K562 treated with DMSO at 1 percent for 24 hours (cell line): Measurements from ENCODE around the gene MAP6. TPM values are rescaled to one million over a fixed set of nuclear protein-coding genes. Genes with fewer than 3 reads are reported as not detected.

Experiments
- total RNA-seq: library from RNA; unstranded; fragments of 300-600 nt; gene quantifications from 2 replicates; pipeline ENCODE4 v1.2.3, GENCODE V29; 2022; ENCODE audit warnings: low read depth; ENCODE audit not compliant: insufficient read depth

Gene MAP6
- not detected in 2 replicates for total RNA-seq

GRCh38 chr11:75668451-75669297 lies at the start of gene MAP6:
TSS of gene MAP6 (minus strand) at chr11:75669038. CDS start at chr11:75668369, 669 bp downstream.

GRCh38 chr11:75717608-75718418 lies 49.0 kb upstream of the MAP6 start, which contains the start of gene MOGAT2:
TSS of gene MOGAT2 (plus strand) at chr11:75717838. CDS start at chr11:75717889, 51 bp downstream.

GRCh38 chr11:75562048-75562835 lies 106.6 kb downstream of the MAP6 start, which contains the start of gene SERPINH1:
TSS of gene SERPINH1 (plus strand) at chr11:75562253. CDS start at chr11:75566350, 4,097 bp downstream.

Other genes starting within 250 kb of the MAP6 start
- gene KLHL35, start 235.8 kb downstream of the MAP6 start, total RNA-seq: 0.53 TPM in 1 of 2 replicates, not detected in the other
- gene GDPD5, start 143.1 kb downstream of the MAP6 start, total RNA-seq: 56.9 and 60.9 TPM in 2 replicates
- gene SERPINH1, start 106.8 kb downstream of the MAP6 start, total RNA-seq: 243 and 270 TPM in 2 replicates
- 0.19 and 0.45 TPM in 2 replicates for gene MOGAT2, start 48.8 kb upstream of the MAP6 start, total RNA-seq
- 6.8 and 7.3 TPM in 2 replicates for gene DGAT2, start 99.7 kb upstream of the MAP6 start, total RNA-seq
- gene UVRAG, start 146.2 kb upstream of the MAP6 start, total RNA-seq: 10.7 and 13.5 TPM in 2 replicates